Measurements from ENCODE around the gene GRK2. TPM values are rescaled to one million over a fixed set of nuclear protein-coding genes. Genes with fewer than 3 reads are reported as not detected.

GRK2 gene
- total and polyA plus RNA-seq, 2 of the 13 experiments (the other 11 are each of a cell fraction or from before 2014, with no cell fraction given): 31.3 to 42.4 TPM

DNA sequence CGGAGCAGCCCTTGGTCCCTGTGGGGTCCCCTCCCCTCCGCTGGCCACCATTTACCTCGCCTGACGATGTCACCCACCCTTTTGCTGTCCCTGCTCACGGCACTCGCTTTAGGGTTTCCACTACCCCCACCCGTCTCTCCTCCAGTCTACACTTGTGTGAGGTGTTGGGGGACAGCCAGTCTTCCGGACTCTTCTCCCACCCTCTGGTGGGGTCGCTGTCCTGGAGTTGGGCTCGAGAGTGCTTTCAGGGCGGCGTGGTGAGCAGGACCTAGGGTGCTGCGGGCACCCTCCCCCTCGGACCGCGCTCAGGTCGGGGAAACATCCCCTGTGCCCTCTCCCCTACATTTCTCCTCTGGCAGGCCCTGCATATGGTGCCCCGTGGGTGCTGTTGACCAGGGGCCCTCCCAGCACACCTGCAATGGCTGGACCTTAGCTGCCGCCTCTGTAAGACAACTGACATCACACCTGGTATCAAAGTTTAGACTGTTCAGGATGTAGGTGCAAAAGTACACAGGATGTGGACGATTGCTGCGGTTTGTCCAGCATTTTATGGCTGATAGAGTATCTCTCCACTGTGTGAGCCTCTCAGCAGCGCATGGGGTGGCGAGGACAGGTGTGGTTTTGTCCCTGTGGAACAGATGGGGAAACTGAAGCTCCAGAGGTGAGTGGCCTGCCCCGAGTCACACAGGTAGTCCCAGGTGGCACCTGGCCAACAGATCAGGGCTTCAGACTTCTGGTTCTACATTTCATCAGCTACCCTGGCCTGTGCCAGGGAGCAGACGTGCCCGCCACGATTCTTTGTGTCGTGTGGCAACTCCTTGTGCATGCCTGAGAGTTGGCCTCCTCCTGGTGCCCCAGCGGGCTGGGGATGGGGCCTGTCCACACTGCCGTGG, 1.2 kb downstream of the GRK2 start (continued):
- TF ChIP-seq RNF219 (CRISPR knock-in tag; IDR thresholded peaks at IDR 0.05) (no peak), ZNF235 (CRISPR knock-in tag; IDR thresholded peaks at IDR 0.05; ENCODE audit: borderline replicate concordance) (no peak), ZNF367 (CRISPR knock-in tag; IDR thresholded peaks at IDR 0.05; ENCODE audit: borderline replicate concordance) (no peak), SYNCRIP (IDR thresholded peaks at IDR 0.05; ENCODE audit: insufficient read depth, low read depth, low read length) (no peak), MTA1 (CRISPR knock-in tag; IDR thresholded peaks at IDR 0.05; ENCODE audit: borderline replicate concordance) (no peak), ZNF775 (CRISPR knock-in tag; IDR thresholded peaks at IDR 0.05; ENCODE audit: borderline replicate concordance) (no peak), KLF6 (CRISPR knock-in tag; IDR thresholded peaks at IDR 0.05) (no peak), DMAP1 (CRISPR knock-in tag; IDR thresholded peaks at IDR 0.05) (no peak), HMGA1 (CRISPR knock-in tag; conservative IDR thresholded peaks at IDR 0.05) (no peak), ZNF274 (CRISPR knock-in tag; IDR thresholded peaks at IDR 0.05) (0 out of 2 replicates have a peak, but pooled peaks have one; percentile 78), GABPA (IDR thresholded peaks at IDR 0.05; ENCODE audit: low read depth, low read length) (no peak), GABPA (CRISPR knock-in tag; IDR thresholded peaks at IDR 0.05; ENCODE audit: low read depth) (0 out of 2 replicates have a peak, but pooled peaks have one; percentile 22), RXRA (CRISPR knock-in tag; IDR thresholded peaks at IDR 0.05) (no peak; the same call in 1 of the 2 replicates), ZNF343 (CRISPR knock-in tag; IDR thresholded peaks at IDR 0.05) (no peak), ZBTB8A (CRISPR knock-in tag; IDR thresholded peaks at IDR 0.05; ENCODE audit: borderline replicate concordance, low read depth) (no peak), ZNF704 (CRISPR knock-in tag; IDR thresholded peaks at IDR 0.05; ENCODE audit: borderline replicate concordance) (no peak), CHD2 (IDR thresholded peaks at IDR 0.05; ENCODE audit: low read depth, low read length) (no peak), LBX2 (CRISPR knock-in tag; IDR thresholded peaks at IDR 0.05; ENCODE audit: borderline replicate concordance) (no peak), ELF1 (CRISPR knock-in tag; IDR thresholded peaks at IDR 0.05) (no peak), ZNF577 (CRISPR knock-in tag; IDR thresholded peaks at IDR 0.05; ENCODE audit: borderline replicate concordance, low read depth) (no peak), HHEX (CRISPR knock-in tag; IDR thresholded peaks at IDR 0.05) (0 out of 2 replicates have a peak, but pooled peaks have one; percentile 42), SETDB1 (CRISPR knock-in tag; IDR thresholded peaks at IDR 0.05; ENCODE audit: borderline replicate concordance) (no peak), NFE2L1 (CRISPR knock-in tag; IDR thresholded peaks at IDR 0.05; ENCODE audit: borderline replicate concordance) (no peak)
- TF ChIP-seq, protein P1, sequence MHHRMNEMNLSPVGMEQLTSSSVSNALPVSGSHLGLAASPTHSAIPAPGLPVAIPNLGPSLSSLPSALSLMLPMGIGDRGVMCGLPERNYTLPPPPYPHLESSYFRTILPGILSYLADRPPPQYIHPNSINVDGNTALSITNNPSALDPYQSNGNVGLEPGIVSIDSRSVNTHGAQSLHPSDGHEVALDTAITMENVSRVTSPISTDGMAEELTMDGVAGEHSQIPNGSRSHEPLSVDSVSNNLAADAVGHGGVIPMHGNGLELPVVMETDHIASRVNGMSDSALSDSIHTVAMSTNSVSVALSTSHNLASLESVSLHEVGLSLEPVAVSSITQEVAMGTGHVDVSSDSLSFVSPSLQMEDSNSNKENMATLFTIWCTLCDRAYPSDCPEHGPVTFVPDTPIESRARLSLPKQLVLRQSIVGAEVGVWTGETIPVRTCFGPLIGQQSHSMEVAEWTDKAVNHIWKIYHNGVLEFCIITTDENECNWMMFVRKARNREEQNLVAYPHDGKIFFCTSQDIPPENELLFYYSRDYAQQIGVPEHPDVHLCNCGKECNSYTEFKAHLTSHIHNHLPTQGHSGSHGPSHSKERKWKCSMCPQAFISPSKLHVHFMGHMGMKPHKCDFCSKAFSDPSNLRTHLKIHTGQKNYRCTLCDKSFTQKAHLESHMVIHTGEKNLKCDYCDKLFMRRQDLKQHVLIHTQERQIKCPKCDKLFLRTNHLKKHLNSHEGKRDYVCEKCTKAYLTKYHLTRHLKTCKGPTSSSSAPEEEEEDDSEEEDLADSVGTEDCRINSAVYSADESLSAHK (CRISPR knock-in tag; IDR thresholded peaks at IDR 0.05; ENCODE audit: borderline replicate concordance): no peak

Data from HepG2 (cell line).